HepG2 (cell line): ENCODE results near the gene GNRH2. TPM values are rescaled to one million over a fixed set of nuclear protein-coding genes. Genes with fewer than 3 reads are reported as not detected.

Source experiments
- EED ChIP-seq: sonication (generic); formaldehyde crosslinking; IDR thresholded peaks from 2 replicates; pipeline ENCODE4 v1.5.0; 2020; ENCODE audit warnings: mild to moderate bottlenecking, missing genetic modification reagents
- FLYWCH1 ChIP-seq: sonication (generic); formaldehyde crosslinking; IDR thresholded peaks from 2 replicates; pipeline ENCODE4 v1.8.1; 2023; ENCODE audit warnings: mild to moderate bottlenecking, missing genetic modification reagents
- GFI1 ChIP-seq: sonication (generic); formaldehyde crosslinking; IDR thresholded peaks from 2 replicates; pipeline ENCODE4 v1.5.0; 2020; ENCODE audit warnings: missing genetic modification reagents, mild to moderate bottlenecking, borderline replicate concordance
- HINFP ChIP-seq: sonication (generic); formaldehyde crosslinking; IDR thresholded peaks from 2 replicates; pipeline ENCODE4 v1.4.0; 2020; ENCODE audit warnings: low read depth, mild to moderate bottlenecking, missing genetic modification reagents
- JUN ChIP-seq: sonication (generic); formaldehyde crosslinking; IDR thresholded peaks from 2 replicates; pipeline ENCODE4 v1.4.0; 2020; ENCODE audit warnings: mild to moderate bottlenecking, missing genetic modification reagents
- MYC ChIP-seq: sonication (generic); formaldehyde crosslinking; IDR thresholded peaks from 2 replicates; pipeline ENCODE4 v1.9.0; 2021; ENCODE audit warnings: missing genetic modification reagents, borderline replicate concordance
- NCOA1 ChIP-seq: sonication (generic); formaldehyde crosslinking; IDR thresholded peaks from 2 replicates; pipeline ENCODE4 v1.9.0; 2021; ENCODE audit warnings: missing genetic modification reagents
- POGK ChIP-seq: sonication (generic); formaldehyde crosslinking; conservative IDR thresholded peaks from 2 replicates; pipeline ENCODE4 v1.8.0; 2022; ENCODE audit warnings: mild to moderate bottlenecking, moderate library complexity, missing genetic modification reagents
- RFXAP ChIP-seq: sonication (generic); formaldehyde crosslinking; IDR thresholded peaks from 2 replicates; pipeline ENCODE4 v1.4.0; 2020; ENCODE audit warnings: missing genetic modification reagents, borderline replicate concordance
- SIN3B ChIP-seq: fragments of 150-350 bp; IDR thresholded peaks from 2 replicates; pipeline ENCODE4 v1.6.1; 2014; ENCODE audit warnings: low read length
- ZBTB33 ChIP-seq: sonication (generic); formaldehyde crosslinking; IDR thresholded peaks from 2 replicates; pipeline ENCODE4 v1.4.0; 2020; ENCODE audit warnings: missing genetic modification reagents
- ZBTB37 ChIP-seq: sonication (generic); formaldehyde crosslinking; IDR thresholded peaks from 2 replicates; pipeline ENCODE4 v1.4.0; 2020; ENCODE audit warnings: mild to moderate bottlenecking, missing genetic modification reagents
- ZEB1 ChIP-seq: IDR thresholded peaks from 2 replicates; pipeline ENCODE4 v1.6.1; 2012; ENCODE audit warnings: mild to moderate bottlenecking, low read depth, inconsistent platforms; ENCODE audit not compliant: insufficient replicate concordance
- ZNF24 ChIP-seq: fragments of 450-650 bp; IDR thresholded peaks from 2 replicates; pipeline ENCODE4 v1.6.1; 2017; ENCODE audit warnings: antibody characterized with exemption, mild to moderate bottlenecking
- ZNF264 ChIP-seq: sonication (generic); formaldehyde crosslinking; IDR thresholded peaks from 2 replicates; pipeline ENCODE4 v1.4.0; 2020; ENCODE audit warnings: missing genetic modification reagents
- ZNF546 ChIP-seq: sonication (generic); formaldehyde crosslinking; conservative IDR thresholded peaks from 2 replicates; pipeline ENCODE4 v1.8.1; 2023; ENCODE audit warnings: mild to moderate bottlenecking, missing genetic modification reagents
- ZNF557 ChIP-seq: sonication (generic); formaldehyde crosslinking; IDR thresholded peaks from 2 replicates; pipeline ENCODE4 v1.4.0; 2020; ENCODE audit warnings: missing genetic modification reagents
- polyA plus RNA-seq, 8 experiments: library from polyadenylated mRNA; depleted of rRNA in 3 of 8; stranded (reverse) in 7 of 8; unstranded in 1 of 8; fragments of >200 nt; fragmentation: Illumina TruSeq in 4 of 8; extraction: Trizol in 4 of 8; gene quantifications; 2 replicates each; pipeline versions ENCODE4 v1.2.1 to v1.2.3, GENCODE V29; 2011 to 2016; ENCODE audit warnings: low read depth in 4 of 8, missing spikeins in 1 of 8, mixed read lengths in 1 of 8; ENCODE audit not compliant: insufficient read depth in 1 of 8
- total RNA-seq, 5 experiments: library from RNA; depleted of rRNA; stranded (reverse); fragments of >200 nt; fragmentation: Illumina TruSeq; extraction: Trizol; gene quantifications; 2 replicates each; pipeline ENCODE4 v1.2.3, GENCODE V29; 2016; ENCODE audit warnings: low read depth in 1 of 5
- TF ChIP-seq, protein P1 (sequence below): sonication (generic); formaldehyde crosslinking; IDR thresholded peaks from 2 replicates; pipeline ENCODE4 v1.5.1; 2020; ENCODE audit warnings: mild to moderate bottlenecking, missing genetic modification reagents, borderline replicate concordance
- TF ChIP-seq, protein P2 (sequence below): sonication (generic); formaldehyde crosslinking; IDR thresholded peaks from 2 replicates; pipeline ENCODE4 v1.5.0; 2020; ENCODE audit warnings: missing genetic modification reagents

Gene GNRH2
- total and polyA plus RNA-seq, 2 of the 13 experiments (the other 11 are each of a cell fraction or from before 2014, with no cell fraction given): 0.28 TPM; not detected in 1

GRCh38 chr20:3046677-3047462 lies 3.4 kb downstream of the GNRH2 start (continued):
- TF ChIP-seq ZBTB33 (CRISPR knock-in tag) (0 out of 2 replicates have a peak, but pooled peaks have one; percentile 12), GFI1 (CRISPR knock-in tag) (0 out of 2 replicates have a peak, but pooled peaks have one; percentile 24), ZNF24 (no peak), SIN3B (no peak), EED (CRISPR knock-in tag) (peak; percentile 43; the same call in 1 of the 2 replicates), JUN (CRISPR knock-in tag) (0 out of 2 replicates have a peak, but pooled peaks have one; percentile 4), ZNF264 (CRISPR knock-in tag) (peak; percentile 35; the same call in 1 of the 2 replicates), ZEB1 (peak; percentile 85), ZBTB37 (no peak), NCOA1 (CRISPR knock-in tag) (peak; percentile 79; the same call in 1 of the 2 replicates), RFXAP (CRISPR knock-in tag) (0 out of 2 replicates have a peak, but pooled peaks have one; percentile 8), ZNF546 (CRISPR knock-in tag) (no peak), HINFP (CRISPR knock-in tag) (no peak), ZNF557 (CRISPR knock-in tag) (0 out of 2 replicates have a peak, but pooled peaks have one; percentile 54), POGK (no peak), FLYWCH1 (CRISPR knock-in tag) (0 out of 2 replicates have a peak, but pooled peaks have one; percentile 7), MYC (CRISPR knock-in tag) (no peak)
- TF ChIP-seq, protein P1, sequence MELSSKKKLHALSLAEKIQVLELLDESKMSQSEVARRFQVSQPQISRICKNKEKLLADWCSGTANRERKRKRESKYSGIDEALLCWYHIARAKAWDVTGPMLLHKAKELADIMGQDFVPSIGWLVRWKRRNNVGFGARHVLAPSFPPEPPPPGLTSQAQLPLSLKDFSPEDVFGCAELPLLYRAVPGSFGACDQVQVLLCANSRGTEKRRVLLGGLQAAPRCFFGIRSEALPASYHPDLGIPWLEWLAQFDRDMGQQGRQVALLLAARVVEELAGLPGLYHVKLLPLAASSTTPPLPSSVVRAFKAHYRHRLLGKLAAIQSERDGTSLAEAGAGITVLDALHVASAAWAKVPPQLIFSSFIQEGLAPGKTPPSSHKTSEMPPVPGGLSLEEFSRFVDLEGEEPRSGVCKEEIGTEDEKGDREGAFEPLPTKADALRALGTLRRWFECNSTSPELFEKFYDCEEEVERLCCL (CRISPR knock-in tag): no peak; the same call in 1 of the 2 replicates
- TF ChIP-seq, protein P2, sequence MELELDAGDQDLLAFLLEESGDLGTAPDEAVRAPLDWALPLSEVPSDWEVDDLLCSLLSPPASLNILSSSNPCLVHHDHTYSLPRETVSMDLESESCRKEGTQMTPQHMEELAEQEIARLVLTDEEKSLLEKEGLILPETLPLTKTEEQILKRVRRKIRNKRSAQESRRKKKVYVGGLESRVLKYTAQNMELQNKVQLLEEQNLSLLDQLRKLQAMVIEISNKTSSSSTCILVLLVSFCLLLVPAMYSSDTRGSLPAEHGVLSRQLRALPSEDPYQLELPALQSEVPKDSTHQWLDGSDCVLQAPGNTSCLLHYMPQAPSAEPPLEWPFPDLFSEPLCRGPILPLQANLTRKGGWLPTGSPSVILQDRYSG (CRISPR knock-in tag): 0 out of 2 replicates have a peak, but pooled peaks have one; percentile 34
